ENCODE measurements around the gene STARD7. TPM values are rescaled to one million over a fixed set of nuclear protein-coding genes. Genes with fewer than 3 reads are reported as not detected.
A peak's percentile ranks its signal among the peaks of the same experiment; 100 is the strongest.

Gene STARD7
- total RNA-seq, 2 experiments from 2014 or later = 151 to 173 TPM

- intact Hi-C loops (cut with DNase I, micrococcal nuclease) = loop anchor here in 1 of 2 experiments (1.0 kb wide), 1 partner anchor 8 kb away; no protein-coding TSS in a partner anchor
- POLR2A ChIA-PET = interaction anchor here (4.1 kb wide), 1 partner anchor 11 kb away, joined by 119 read pairs; the partner anchor contains the start of gene DUSP2
- CTCF ChIA-PET = interaction anchor here (1.2 to 4.1 kb wide), 4 partner anchors 9 to 18 kb away, joined by 4 to 33 read pairs (median 5); partner anchors contain the start of gene DUSP2
- peak overlapping the region; percentile 61 for H3K4me3 Mint-ChIP-seq
- no peaks in the 10 kb centered on the region for H3K27me3 Mint-ChIP-seq
- ATAC-seq = peak; percentile 51
- peak; percentile 79 for DNase-seq
- H3K36me3 Mint-ChIP-seq (ENCODE audit: low read depth) = peaks cover 10% of the 10 kb centered on the region
- peaks cover 89% of the 10 kb centered on the region for H3K4me1 Mint-ChIP-seq
- H3K27ac Mint-ChIP-seq = peak overlapping the region; percentile 98
- H3K9me3 Mint-ChIP-seq (ENCODE audit: low read depth) = peaks cover 9% of the 10 kb centered on the region
Measured at GRCh38 chr2:96156011-96156820, 52.4 kb downstream of the STARD7 start.

- ATAC-seq (no peak), DNase-seq (no peak)
- intact Hi-C loops (cut with DNase I, micrococcal nuclease) = no loop called here
- ChIA-PET POLR2A (no interaction called here), CTCF (interaction anchor here (1.2 kb wide), 2 partner anchors 9 to 19 kb away, joined by 4 to 5 read pairs; no protein-coding TSS in a partner anchor)
- H3K27ac Mint-ChIP-seq = peak overlapping the region; percentile 72
- H3K27me3 Mint-ChIP-seq = no peaks in the 10 kb centered on the region
- no peaks in the 10 kb centered on the region for H3K9me3 Mint-ChIP-seq (ENCODE audit: low read depth)
- H3K4me3 Mint-ChIP-seq = no peak overlapping the region
- peaks cover 92% of the 10 kb centered on the region for H3K4me1 Mint-ChIP-seq
- H3K36me3 Mint-ChIP-seq (ENCODE audit: low read depth) = peaks cover under 1% of the 10 kb centered on the region
Measured at GRCh38 chr2:96154506-96155380, 53.9 kb downstream of the STARD7 start.

- intact Hi-C loops (cut with DNase I, micrococcal nuclease) = no loop called here
- Mint-ChIP-seq H3K36me3 (ENCODE audit: low read depth) (no peaks in the 10 kb centered on the region), H3K4me1 (peaks cover 92% of the 10 kb centered on the region)
Measured at GRCh38 chr2:96153991-96154431, 54.6 kb downstream of the STARD7 start.

GRCh38 chr2:96153291-96153713, 55.3 kb downstream of the STARD7 start:
- intact Hi-C loops (cut with DNase I, micrococcal nuclease) = no loop called here
- H3K27ac Mint-ChIP-seq = peak overlapping the region; percentile 70
- ATAC-seq = no peak
- no peaks in the 10 kb centered on the region for H3K27me3 Mint-ChIP-seq
- peaks cover 92% of the 10 kb centered on the region for H3K4me1 Mint-ChIP-seq
- no peak overlapping the region for H3K4me3 Mint-ChIP-seq
- DNase-seq = no peak
- POLR2A ChIA-PET = interaction anchor here (1.0 kb wide), 1 partner anchor 11 kb away, joined by 3 read pairs; no protein-coding TSS in a partner anchor
- H3K36me3 Mint-ChIP-seq (ENCODE audit: low read depth) = peaks cover under 1% of the 10 kb centered on the region
- CTCF ChIA-PET = interaction anchor here (0.5 to 1.3 kb wide), 3 partner anchors 10 to 162 kb away, joined by 3 to 7 read pairs (median 4); partner anchors contain the start of gene ANKRD36C
- H3K9me3 Mint-ChIP-seq (ENCODE audit: low read depth) = no peaks in the 10 kb centered on the region

More at GRCh38 chr2:96153991-96154431, 54.6 kb downstream of the STARD7 start:
- peak; percentile 33 for DNase-seq
- no peak for ATAC-seq
- POLR2A ChIA-PET = interaction anchor here (1.0 kb wide), 1 partner anchor 10 kb away, joined by 3 read pairs; no protein-coding TSS in a partner anchor
- peak overlapping the region; percentile 67 for H3K27ac Mint-ChIP-seq
- no peak overlapping the region for H3K4me3 Mint-ChIP-seq
- H3K27me3 Mint-ChIP-seq = no peaks in the 10 kb centered on the region
- CTCF ChIA-PET = interaction anchor here (1.2 kb wide), 1 partner anchor 10 kb away, joined by 4 read pairs; no protein-coding TSS in a partner anchor
- no peaks in the 10 kb centered on the region for H3K9me3 Mint-ChIP-seq (ENCODE audit: low read depth)

- peak; percentile 32 for DNase-seq
- Mint-ChIP-seq H3K36me3 (ENCODE audit: low read depth) (peaks cover 4% of the 10 kb centered on the region), H3K9me3 (ENCODE audit: low read depth) (no peaks in the 10 kb centered on the region), H3K4me1 (peaks cover 93% of the 10 kb centered on the region), H3K4me3 (no peak overlapping the region), H3K27me3 (no peaks in the 10 kb centered on the region), H3K27ac (peak overlapping the region; percentile 70)
- intact Hi-C loops (cut with DNase I, micrococcal nuclease) = no loop called here
- ChIA-PET CTCF (interaction anchor here (0.5 to 1.6 kb wide), 5 partner anchors 10 to 431 kb away, joined by 3 to 11 read pairs (median 3); partner anchors contain the start of gene ANKRD36C), POLR2A (interaction anchor here (1.0 kb wide), 1 partner anchor 11 kb away, joined by 3 read pairs; no protein-coding TSS in a partner anchor)
- ATAC-seq = no peak
Measured at GRCh38 chr2:96152304-96153161, 56.1 kb downstream of the STARD7 start.

- no peak for ATAC-seq
- CTCF ChIA-PET = interaction anchor here (0.7 to 17.4 kb wide), 6 partner anchors 10 to 431 kb away, joined by 3 to 347 read pairs (median 7); partner anchors contain the start of gene ASTL
- Mint-ChIP-seq H3K9me3 (ENCODE audit: low read depth) (no peaks in the 10 kb centered on the region), H3K27me3 (no peaks in the 10 kb centered on the region), H3K27ac (peak overlapping the region; percentile 69), H3K4me1 (peaks cover 93% of the 10 kb centered on the region), H3K4me3 (no peak overlapping the region), H3K36me3 (ENCODE audit: low read depth) (peaks cover 4% of the 10 kb centered on the region)
- DNase-seq = no peak
- intact Hi-C loops (cut with DNase I, micrococcal nuclease) = no loop called here
- POLR2A ChIA-PET = interaction anchor here (1.0 kb wide), 1 partner anchor 8 kb away, joined by 3 read pairs; no protein-coding TSS in a partner anchor
Measured at GRCh38 chr2:96151595-96152303, 56.9 kb downstream of the STARD7 start.

GRCh38 chr2:96150791-96151594, 57.6 kb downstream of the STARD7 start:
- ChIA-PET CTCF (interaction anchor here (1.2 to 17.4 kb wide), 5 partner anchors 9 to 23 kb away, joined by 3 to 347 read pairs (median 7); partner anchors contain the start of gene ASTL), POLR2A (interaction anchor here (1.0 kb wide), 1 partner anchor 9 kb away, joined by 3 read pairs; no protein-coding TSS in a partner anchor)
- no peaks in the 10 kb centered on the region for H3K27me3 Mint-ChIP-seq
- H3K9me3 Mint-ChIP-seq (ENCODE audit: low read depth) = no peaks in the 10 kb centered on the region
- ATAC-seq (no peak), DNase-seq (no peak)
- H3K4me1 Mint-ChIP-seq = peaks cover 90% of the 10 kb centered on the region
- H3K36me3 Mint-ChIP-seq (ENCODE audit: low read depth) = peaks cover 4% of the 10 kb centered on the region
- H3K27ac Mint-ChIP-seq = peak overlapping the region; percentile 69
- H3K4me3 Mint-ChIP-seq = no peak overlapping the region
- intact Hi-C loops (cut with DNase I, micrococcal nuclease) = no loop called here

GRCh38 chr2:96150007-96150640, 58.5 kb downstream of the STARD7 start:
- H3K27ac Mint-ChIP-seq = peak overlapping the region; percentile 99
- no peaks in the 10 kb centered on the region for H3K27me3 Mint-ChIP-seq
- DNase-seq = no peak

More at GRCh38 chr2:96150007-96150640, 58.5 kb downstream of the STARD7 start:
- intact Hi-C loops (cut with DNase I, micrococcal nuclease) = no loop called here
- ATAC-seq = no peak
- no peaks in the 10 kb centered on the region for H3K9me3 Mint-ChIP-seq (ENCODE audit: low read depth)
- POLR2A ChIA-PET = interaction anchor here (0.6 kb wide), 1 partner anchor 378 kb away, joined by 3 read pairs; no protein-coding TSS in a partner anchor
- CTCF ChIA-PET = interaction anchor here (0.8 to 17.4 kb wide), 4 partner anchors 11 to 178 kb away, joined by 3 to 347 read pairs (median 6); partner anchors contain the start of gene ASTL
- no peak overlapping the region for H3K4me3 Mint-ChIP-seq
- peaks cover 4% of the 10 kb centered on the region for H3K36me3 Mint-ChIP-seq (ENCODE audit: low read depth)
- H3K4me1 Mint-ChIP-seq = peaks cover 82% of the 10 kb centered on the region

Data from activated CD4-positive, alpha-beta T cell treated with anti-CD3 and anti-CD28 coated beads for 36 hours (primary cell).